ENCODE results near the gene ADSL. TPM values are rescaled to one million over a fixed set of nuclear protein-coding genes. Genes with fewer than 3 reads are reported as not detected.

Gene ADSL
- total RNA-seq, 1 experiment from 2014 or later: 165 TPM

GRCh38 chr22:40413873-40414272 lies 67.6 kb downstream of the ADSL start:
- Histone ChIP-seq H3K27ac (ENCODE audit: low read length) (peak overlapping the region; percentile 100), H3K36me3 (ENCODE audit: insufficient read depth, low read length) (peaks cover 41% of the 10 kb centered on the region), H3K4me3 (ENCODE audit: low read length) (peak overlapping the region; percentile 60; the same call in 1 of the 2 replicates), H3K4me2 (ENCODE audit: low read depth, low read length, poor library complexity, severe bottlenecking) (peak overlapping the region; percentile 86), H2AFZ (ENCODE audit: low read length) (no peak overlapping the region), H3K9ac (ENCODE audit: low read length) (peak overlapping the region; percentile 84), H3K9me3 (ENCODE audit: low read length) (no peaks in the 10 kb centered on the region), H3K27me3 (ENCODE audit: low read length) (no peaks in the 10 kb centered on the region), H3K79me2 (ENCODE audit: low read length) (peaks cover 4% of the 10 kb centered on the region; the same call in 1 of the 2 replicates), H3K4me1 (ENCODE audit: low read length) (peaks cover 99% of the 10 kb centered on the region), H3K9me2 (replicated peaks; ENCODE audit: insufficient read depth, low read length) (no peaks in the 10 kb centered on the region), H4K20me1 (ENCODE audit: insufficient read depth, low read depth, low read length) (no peaks in the 10 kb centered on the region)
- peak; percentile 97 for DNase-seq

GRCh38 chr22:40414311-40414710 lies 68.0 kb downstream of the ADSL start:
- no peaks in the 10 kb centered on the region for H4K20me1 ChIP-seq (ENCODE audit: insufficient read depth, low read depth, low read length)
- no peaks in the 10 kb centered on the region for H3K9me2 ChIP-seq (replicated peaks; ENCODE audit: insufficient read depth, low read length)
- H3K4me3 ChIP-seq (ENCODE audit: low read length): peak overlapping the region; percentile 60
- peak overlapping the region; percentile 84 for H3K9ac ChIP-seq (ENCODE audit: low read length)
- peak overlapping the region; percentile 100 for H3K27ac ChIP-seq (ENCODE audit: low read length)
- peaks cover 41% of the 10 kb centered on the region for H3K36me3 ChIP-seq (ENCODE audit: insufficient read depth, low read length)
- peaks cover 4% of the 10 kb centered on the region; the same call in 1 of the 2 replicates for H3K79me2 ChIP-seq (ENCODE audit: low read length)
- DNase-seq: peak; percentile 72
- H3K27me3 ChIP-seq (ENCODE audit: low read length): no peaks in the 10 kb centered on the region
- peak overlapping the region; percentile 86 for H3K4me2 ChIP-seq (ENCODE audit: low read depth, low read length, poor library complexity, severe bottlenecking)
- H3K4me1 ChIP-seq (ENCODE audit: low read length): peaks cover 99% of the 10 kb centered on the region
- H2AFZ ChIP-seq (ENCODE audit: low read length): no peak overlapping the region
- no peaks in the 10 kb centered on the region for H3K9me3 ChIP-seq (ENCODE audit: low read length)

DNA sequence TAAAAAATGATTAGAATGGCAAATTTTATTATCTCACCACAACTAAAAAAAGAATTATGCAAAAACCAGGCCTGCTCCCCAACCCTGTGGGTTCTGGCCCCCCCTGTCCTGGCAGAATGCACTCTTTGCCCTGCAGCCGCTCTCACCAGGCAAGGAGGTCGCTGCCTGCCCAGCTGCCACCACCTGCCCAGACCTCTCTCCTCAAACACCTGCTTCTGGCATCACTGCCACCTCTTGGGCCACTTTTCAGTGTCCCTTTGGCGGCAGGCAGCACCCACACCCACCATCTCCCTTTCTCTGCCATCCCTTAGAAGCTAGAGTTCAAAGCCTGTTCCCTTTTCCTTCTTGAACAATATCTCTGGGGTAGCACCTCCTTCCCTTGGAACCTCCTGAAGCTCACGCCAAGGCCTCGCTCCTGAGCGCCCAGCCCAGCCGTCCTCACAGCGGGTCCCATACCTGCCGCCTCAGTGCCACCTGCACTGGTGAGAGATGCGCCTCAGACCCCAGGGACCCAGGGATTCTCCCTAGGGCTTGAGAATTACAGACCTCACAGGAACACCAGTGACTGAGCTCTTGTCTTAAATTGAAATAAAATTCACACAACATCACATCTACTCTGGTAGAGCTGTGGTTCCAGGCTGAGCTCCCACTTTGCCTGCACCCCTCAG lies 68.7 kb downstream of the ADSL start:
- no peaks in the 10 kb centered on the region for H3K27me3 ChIP-seq (ENCODE audit: low read length)
- peak overlapping the region; percentile 60; the same call in 1 of the 2 replicates for H3K4me3 ChIP-seq (ENCODE audit: low read length)
- H3K4me1 ChIP-seq (ENCODE audit: low read length): peaks cover 99% of the 10 kb centered on the region
- peaks cover 39% of the 10 kb centered on the region for H3K36me3 ChIP-seq (ENCODE audit: insufficient read depth, low read length)
- H3K4me2 ChIP-seq (ENCODE audit: low read depth, low read length, poor library complexity, severe bottlenecking): peak overlapping the region; percentile 86
- H3K9me2 ChIP-seq (replicated peaks; ENCODE audit: insufficient read depth, low read length): no peaks in the 10 kb centered on the region
- DNase-seq: peak; percentile 97
- H2AFZ ChIP-seq (ENCODE audit: low read length): no peak overlapping the region
- peaks cover 4% of the 10 kb centered on the region; the same call in 1 of the 2 replicates for H3K79me2 ChIP-seq (ENCODE audit: low read length)
- H4K20me1 ChIP-seq (ENCODE audit: insufficient read depth, low read depth, low read length): no peaks in the 10 kb centered on the region
- no peaks in the 10 kb centered on the region for H3K9me3 ChIP-seq (ENCODE audit: low read length)
- H3K9ac ChIP-seq (ENCODE audit: low read length): peak overlapping the region; percentile 84
- H3K27ac ChIP-seq (ENCODE audit: low read length): peak overlapping the region; percentile 100

DNA sequence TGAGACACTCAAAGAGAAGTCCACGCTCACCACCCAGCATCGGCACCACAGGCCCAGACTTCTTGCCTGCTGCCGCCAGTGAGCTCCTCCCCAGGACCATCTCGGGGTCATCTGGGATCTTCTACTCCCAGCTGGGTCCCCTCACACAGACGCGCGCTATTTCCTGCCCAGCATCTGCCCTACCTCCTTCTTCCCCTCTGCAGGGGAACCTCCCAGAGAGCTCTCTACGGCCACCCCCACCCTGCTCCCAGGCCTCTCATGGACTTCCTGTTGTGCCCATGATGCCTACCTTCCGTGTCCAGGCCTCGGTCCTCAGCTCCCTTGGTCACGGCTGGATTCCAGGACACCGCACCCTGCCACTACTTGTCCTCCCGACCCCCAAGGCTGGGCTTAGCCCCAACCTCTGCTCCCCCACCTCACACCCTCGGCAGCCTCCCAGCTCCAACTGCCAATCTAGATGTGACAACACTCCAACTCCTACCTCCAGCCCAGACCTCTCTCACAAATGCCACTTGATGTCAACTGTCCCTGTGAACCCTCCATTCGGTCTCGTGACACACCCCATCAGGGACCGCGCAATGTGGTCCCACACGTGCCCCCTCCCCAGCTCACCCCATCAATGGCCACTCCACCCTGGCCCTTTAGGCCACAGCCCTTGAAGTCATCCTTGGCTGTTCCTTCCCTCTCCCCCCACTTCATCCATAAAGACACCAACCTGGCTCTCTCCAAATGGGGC lies 69.4 kb downstream of the ADSL start:
- Histone ChIP-seq H3K79me2 (ENCODE audit: low read length) (peaks cover 4% of the 10 kb centered on the region; the same call in 1 of the 2 replicates), H3K4me2 (ENCODE audit: low read depth, low read length, poor library complexity, severe bottlenecking) (peak overlapping the region; percentile 86), H3K9me2 (replicated peaks; ENCODE audit: insufficient read depth, low read length) (no peaks in the 10 kb centered on the region), H4K20me1 (ENCODE audit: insufficient read depth, low read depth, low read length) (no peaks in the 10 kb centered on the region), H3K9ac (ENCODE audit: low read length) (peak overlapping the region; percentile 84), H3K4me1 (ENCODE audit: low read length) (peaks cover 96% of the 10 kb centered on the region), H3K27ac (ENCODE audit: low read length) (peak overlapping the region; percentile 100), H3K4me3 (ENCODE audit: low read length) (peak overlapping the region; percentile 42), H2AFZ (ENCODE audit: low read length) (no peak overlapping the region), H3K36me3 (ENCODE audit: insufficient read depth, low read length) (peaks cover 31% of the 10 kb centered on the region), H3K9me3 (ENCODE audit: low read length) (no peaks in the 10 kb centered on the region), H3K27me3 (ENCODE audit: low read length) (no peaks in the 10 kb centered on the region)
- DNase-seq: peak; percentile 93

GRCh38 chr22:40416267-40416570 lies 69.9 kb downstream of the ADSL start:
- Histone ChIP-seq H3K4me2 (ENCODE audit: low read depth, low read length, poor library complexity, severe bottlenecking) (peak overlapping the region; percentile 86), H3K27ac (ENCODE audit: low read length) (peak overlapping the region; percentile 100), H3K9me2 (replicated peaks; ENCODE audit: insufficient read depth, low read length) (no peaks in the 10 kb centered on the region), H3K79me2 (ENCODE audit: low read length) (peaks cover 2% of the 10 kb centered on the region; the same call in 1 of the 2 replicates), H3K9me3 (ENCODE audit: low read length) (no peaks in the 10 kb centered on the region), H2AFZ (ENCODE audit: low read length) (no peak overlapping the region), H3K27me3 (ENCODE audit: low read length) (no peaks in the 10 kb centered on the region), H3K36me3 (ENCODE audit: insufficient read depth, low read length) (peaks cover 26% of the 10 kb centered on the region), H3K4me1 (ENCODE audit: low read length) (peaks cover 90% of the 10 kb centered on the region), H4K20me1 (ENCODE audit: insufficient read depth, low read depth, low read length) (no peaks in the 10 kb centered on the region), H3K9ac (ENCODE audit: low read length) (peak overlapping the region; percentile 84), H3K4me3 (ENCODE audit: low read length) (peak overlapping the region; percentile 42)
- DNase-seq: no peak

- H2AFZ ChIP-seq (ENCODE audit: low read length): no peak overlapping the region
- no peak for DNase-seq
- H3K4me1 ChIP-seq (ENCODE audit: low read length): peaks cover 86% of the 10 kb centered on the region
- peak overlapping the region; percentile 100 for H3K27ac ChIP-seq (ENCODE audit: low read length)
- H3K79me2 ChIP-seq (ENCODE audit: low read length): no peaks in the 10 kb centered on the region; the same call in 1 of the 2 replicates
- no peaks in the 10 kb centered on the region for H3K9me3 ChIP-seq (ENCODE audit: low read length)
- peak overlapping the region; percentile 84; the same call in 1 of the 2 replicates for H3K9ac ChIP-seq (ENCODE audit: low read length)
- no peaks in the 10 kb centered on the region for H3K27me3 ChIP-seq (ENCODE audit: low read length)
- H3K36me3 ChIP-seq (ENCODE audit: insufficient read depth, low read length): peaks cover 22% of the 10 kb centered on the region
- H3K4me2 ChIP-seq (ENCODE audit: low read depth, low read length, poor library complexity, severe bottlenecking): peak overlapping the region; percentile 86
- H4K20me1 ChIP-seq (ENCODE audit: insufficient read depth, low read depth, low read length): no peaks in the 10 kb centered on the region
- H3K4me3 ChIP-seq (ENCODE audit: low read length): peak overlapping the region; percentile 42; the same call in 1 of the 2 replicates
- H3K9me2 ChIP-seq (replicated peaks; ENCODE audit: insufficient read depth, low read length): no peaks in the 10 kb centered on the region
Measured at GRCh38 chr22:40416636-40417035, 70.3 kb downstream of the ADSL start.

- DNase-seq: no peak
- H3K79me2 ChIP-seq (ENCODE audit: low read length): no peaks in the 10 kb centered on the region; the same call in 1 of the 2 replicates
- no peaks in the 10 kb centered on the region for H4K20me1 ChIP-seq (ENCODE audit: insufficient read depth, low read depth, low read length)
- H3K4me3 ChIP-seq (ENCODE audit: low read length): 0 out of 2 replicates have a peak overlapping the region, but pooled peaks have one; percentile 42
- H3K4me1 ChIP-seq (ENCODE audit: low read length): peaks cover 82% of the 10 kb centered on the region
- no peaks in the 10 kb centered on the region for H3K9me3 ChIP-seq (ENCODE audit: low read length)
- H3K9me2 ChIP-seq (replicated peaks; ENCODE audit: insufficient read depth, low read length): no peaks in the 10 kb centered on the region
- H3K27ac ChIP-seq (ENCODE audit: low read length): peak overlapping the region; percentile 100
- H3K9ac ChIP-seq (ENCODE audit: low read length): peak overlapping the region; percentile 72
- no peak overlapping the region for H2AFZ ChIP-seq (ENCODE audit: low read length)
- H3K36me3 ChIP-seq (ENCODE audit: insufficient read depth, low read length): peaks cover 18% of the 10 kb centered on the region
- peak overlapping the region; percentile 86 for H3K4me2 ChIP-seq (ENCODE audit: low read depth, low read length, poor library complexity, severe bottlenecking)
- no peaks in the 10 kb centered on the region for H3K27me3 ChIP-seq (ENCODE audit: low read length)
Measured at GRCh38 chr22:40417041-40417440, 70.7 kb downstream of the ADSL start.

- Histone ChIP-seq H3K4me2 (ENCODE audit: low read depth, low read length, poor library complexity, severe bottlenecking) (peak overlapping the region; percentile 86), H3K4me1 (ENCODE audit: low read length) (peaks cover 82% of the 10 kb centered on the region)
Measured at GRCh38 chr22:40417881-40418280, 71.6 kb downstream of the ADSL start.

More at GRCh38 chr22:40417881-40418280, 71.6 kb downstream of the ADSL start:
- peak overlapping the region; percentile 100 for H3K27ac ChIP-seq (ENCODE audit: low read length)
- peak overlapping the region; percentile 55 for H3K4me3 ChIP-seq (ENCODE audit: low read length)
- peak; percentile 48 for DNase-seq
- no peaks in the 10 kb centered on the region for H4K20me1 ChIP-seq (ENCODE audit: insufficient read depth, low read depth, low read length)
- H3K27me3 ChIP-seq (ENCODE audit: low read length): no peaks in the 10 kb centered on the region
- H3K9me2 ChIP-seq (replicated peaks; ENCODE audit: insufficient read depth, low read length): no peaks in the 10 kb centered on the region
- H3K9ac ChIP-seq (ENCODE audit: low read length): peak overlapping the region; percentile 72
- no peaks in the 10 kb centered on the region; the same call in 1 of the 2 replicates for H3K79me2 ChIP-seq (ENCODE audit: low read length)
- no peaks in the 10 kb centered on the region for H3K9me3 ChIP-seq (ENCODE audit: low read length)
- peaks cover 18% of the 10 kb centered on the region for H3K36me3 ChIP-seq (ENCODE audit: insufficient read depth, low read length)
- no peak overlapping the region for H2AFZ ChIP-seq (ENCODE audit: low read length)

All from Karpas-422 (cell line).